D341Med (cell line): ENCODE results near the gene S100A6.
"Not testable (repeated sequence)": the region's sequence is repeated elsewhere in the genome, so short reads cannot be mapped to it uniquely, and the experiment has no call there.

Experiments used
- DNase-seq: peaks from one replicate; pipeline ENCODE4 v3.0.0; 2012; ENCODE audit warnings: low spot score

S100A6 gene

DNA sequence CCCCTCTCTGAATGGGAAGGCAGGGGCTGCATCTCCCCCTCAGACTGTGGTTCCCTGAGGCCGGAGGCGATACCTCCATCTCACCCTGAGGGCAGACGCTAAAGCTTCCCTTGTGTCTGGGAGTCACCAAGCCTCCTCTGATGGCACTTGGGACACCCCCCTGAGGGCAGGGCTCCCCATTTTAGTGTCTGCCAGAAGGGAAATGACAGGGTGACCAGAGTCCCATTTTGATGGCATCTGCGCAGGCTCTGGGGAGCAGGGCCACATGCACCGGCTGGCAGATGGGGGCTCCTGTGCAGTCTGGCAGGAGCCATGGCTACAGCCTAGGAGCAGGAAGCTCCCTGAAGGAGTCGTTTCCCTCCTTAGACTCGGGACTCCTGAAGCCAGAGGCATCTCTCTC is 28.2 kb upstream of the S100A6 start:
- no peak for DNase-seq

DNA sequence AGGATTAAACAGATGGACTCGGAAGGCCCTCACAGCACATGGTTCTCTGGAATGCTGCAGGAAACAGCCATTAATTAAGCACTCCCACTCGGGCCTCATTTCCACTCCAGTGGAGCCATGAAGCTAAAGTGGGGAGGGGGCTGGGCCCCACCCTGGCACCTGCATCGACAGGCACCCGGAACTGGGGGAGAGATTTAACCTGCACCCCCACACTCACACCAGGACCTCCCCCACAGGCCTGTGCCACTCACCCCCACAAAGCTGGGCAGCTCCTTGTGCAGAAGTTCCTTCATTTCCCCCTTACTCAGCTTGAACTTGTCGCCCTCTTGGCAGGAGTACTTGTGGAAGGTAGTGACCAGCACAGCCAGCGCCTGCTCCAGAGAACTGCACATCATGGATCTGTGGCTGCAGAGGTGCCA is 27.7 kb upstream of the S100A6 start:
- no peak for DNase-seq

DNA sequence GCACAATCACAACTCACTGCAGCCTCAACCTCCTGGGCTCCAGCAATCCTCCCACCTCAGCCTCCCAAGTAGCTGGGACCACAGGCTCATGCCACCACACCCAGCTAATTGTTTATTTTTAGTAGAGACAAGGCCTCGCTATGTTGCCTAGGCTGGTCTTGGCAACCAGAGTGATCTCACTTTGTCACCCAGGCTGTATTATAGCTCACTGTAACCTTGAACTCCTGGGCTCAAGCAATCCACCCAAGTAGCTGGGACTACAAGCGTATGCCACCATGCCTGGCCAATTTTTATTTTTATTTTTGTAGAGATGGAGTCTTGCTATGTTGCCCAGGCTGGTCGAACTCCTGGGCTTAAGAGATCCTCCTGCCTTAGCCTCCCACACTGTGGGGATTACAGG is 26.2 kb upstream of the S100A6 start:
- not testable (repeated sequence) for DNase-seq

DNA sequence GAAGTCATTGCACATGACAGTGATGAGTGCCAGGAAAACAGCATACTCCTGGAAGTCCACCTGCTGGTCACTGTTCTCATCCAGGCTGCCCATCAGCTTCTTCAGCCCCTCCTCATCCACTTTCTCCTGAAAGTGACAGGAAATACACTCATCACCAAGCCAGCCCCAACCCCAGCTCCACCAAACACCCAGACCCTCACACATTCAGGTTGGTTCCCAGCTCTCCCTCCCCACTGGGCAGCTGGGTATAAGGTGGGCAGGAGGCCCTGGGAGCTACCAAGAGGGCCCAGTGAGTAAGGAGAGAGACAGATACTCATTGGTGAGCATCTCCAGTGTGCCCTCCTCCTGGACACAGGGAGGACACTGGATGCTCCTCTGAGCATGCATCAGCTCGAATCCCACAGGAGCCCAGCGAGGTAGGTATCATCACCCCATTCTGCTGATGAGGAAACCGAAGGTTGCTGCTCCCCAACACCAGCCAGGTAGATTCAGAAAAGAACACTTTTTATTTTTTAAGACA is 25.7 kb upstream of the S100A6 start:
- no peak for DNase-seq

DNA sequence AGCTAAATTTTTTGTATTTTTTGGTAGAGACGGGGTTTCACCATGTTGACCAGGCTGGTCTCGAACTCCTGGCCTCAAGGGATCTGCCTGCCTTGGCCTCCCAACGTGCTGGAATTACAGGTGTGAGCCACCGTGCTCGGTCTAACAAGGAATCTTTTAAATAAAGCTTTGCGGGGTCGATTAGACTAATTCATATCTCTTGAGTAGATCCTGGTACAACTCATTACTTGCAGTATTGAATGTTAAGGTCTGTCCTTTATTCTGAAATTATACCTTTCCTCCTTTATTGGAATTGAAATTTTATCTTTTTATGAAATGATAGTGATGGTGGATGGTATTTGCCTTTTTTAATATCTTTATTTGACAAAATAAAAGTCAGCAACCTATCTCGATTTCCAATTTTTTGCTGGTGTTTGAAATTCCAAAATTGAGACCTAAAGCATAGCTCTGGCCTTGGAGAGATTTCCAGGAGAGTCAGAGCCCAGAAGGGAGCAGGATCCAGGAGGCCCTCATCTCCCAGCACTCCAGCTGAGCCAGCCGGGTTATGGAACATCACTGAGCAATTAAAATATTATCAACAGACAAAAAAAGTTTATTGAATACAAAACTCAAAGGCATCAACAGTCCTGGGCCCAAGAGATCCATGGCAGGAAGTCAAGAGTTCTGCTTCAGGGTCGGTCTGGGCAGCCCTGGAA is 25.1 kb upstream of the S100A6 start:
- no peak for DNase-seq

DNA sequence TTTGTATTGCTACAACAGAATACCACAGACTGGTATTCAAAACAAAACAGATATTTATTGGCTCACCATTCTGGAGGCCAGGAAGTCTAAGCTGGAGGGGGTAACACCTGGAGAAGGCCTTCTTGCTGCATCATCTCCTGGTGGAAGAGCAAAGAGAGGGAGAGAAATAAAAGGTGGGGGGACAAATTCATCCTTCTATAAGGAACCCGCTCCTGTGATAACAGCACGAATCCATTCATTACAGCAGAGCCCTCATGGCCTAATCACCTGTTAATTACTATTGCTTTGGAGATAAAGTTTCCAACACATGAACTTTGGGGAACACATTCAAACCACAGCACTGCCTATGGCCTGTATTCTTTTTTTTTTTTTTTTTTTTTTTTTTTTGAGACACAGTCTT is 24.4 kb upstream of the S100A6 start:
- no peak for DNase-seq

DNA sequence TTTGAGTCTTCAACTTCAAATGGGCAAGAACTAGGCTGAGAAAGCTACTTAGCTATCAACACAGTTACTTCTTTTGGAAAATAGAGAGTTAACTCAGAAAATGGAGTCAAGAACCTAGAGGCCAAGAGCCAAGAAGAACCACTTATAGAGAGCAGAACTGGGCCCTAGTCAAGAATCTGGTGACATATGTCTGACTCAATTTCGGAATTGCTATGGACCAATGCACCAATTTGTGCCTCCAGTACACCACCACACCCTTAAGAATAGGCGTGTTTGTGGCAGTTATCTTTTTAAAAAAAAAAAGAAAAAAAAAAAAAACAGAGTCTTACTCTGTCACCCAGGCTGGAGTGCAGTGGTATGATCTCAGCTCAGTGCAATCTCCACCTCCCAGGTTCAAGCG is 22.1 kb upstream of the S100A6 start:
- no peak for DNase-seq

DNA sequence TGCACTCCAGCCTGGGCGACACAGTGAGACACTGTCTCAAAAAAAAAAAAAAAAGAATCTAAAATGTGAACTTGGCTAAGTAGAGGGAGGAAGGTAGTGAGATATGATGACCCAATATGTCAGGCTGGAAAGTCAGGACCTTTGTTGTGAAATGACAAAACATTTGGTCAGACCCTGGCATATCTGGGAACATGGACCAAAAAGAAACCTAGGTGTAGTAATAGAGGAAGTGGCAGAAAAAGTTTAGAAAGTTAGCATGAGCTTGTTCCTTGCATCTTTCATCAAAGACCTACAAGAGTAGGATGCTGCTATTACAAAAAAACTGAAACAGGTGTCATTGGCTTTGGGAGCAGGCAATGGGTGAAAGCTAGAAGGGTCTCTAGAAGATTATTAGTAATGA is 20.6 kb upstream of the S100A6 start:
- DNase-seq: no peak

DNA sequence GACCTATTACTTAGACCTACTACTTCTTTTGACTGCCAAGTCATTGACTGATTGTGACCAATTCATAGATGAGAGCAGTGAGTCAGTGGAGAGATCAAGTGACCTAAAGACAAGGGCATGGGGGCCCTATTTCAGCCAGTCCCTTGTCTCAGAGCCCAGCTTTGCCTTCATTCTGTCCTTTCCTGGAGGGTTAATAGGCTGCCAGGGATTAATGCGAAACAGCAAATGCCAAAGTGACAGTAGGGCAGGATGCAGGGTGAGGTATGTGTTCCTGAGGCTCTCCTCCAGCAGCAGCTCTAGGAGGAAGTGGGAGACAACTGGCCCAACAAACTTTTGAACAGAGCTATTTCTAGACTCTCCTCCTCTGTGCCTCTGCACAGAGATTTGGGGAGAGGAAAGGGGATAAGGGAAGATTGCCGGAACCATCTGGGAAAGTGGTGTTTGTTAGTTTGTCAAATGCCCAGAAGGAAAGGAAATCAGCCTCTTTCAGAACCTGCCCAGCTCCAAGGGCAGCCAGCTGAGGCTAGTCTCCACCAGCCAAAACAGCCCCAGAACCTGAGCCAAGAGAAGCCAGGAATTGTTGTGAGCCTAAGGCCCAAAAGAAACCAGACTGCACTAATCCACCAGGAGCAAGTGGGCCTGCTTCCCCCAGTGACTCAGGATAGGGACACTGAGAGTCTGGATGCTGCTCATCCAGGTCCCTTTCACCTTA is 18.2 kb upstream of the S100A6 start:
- DNase-seq: no peak

DNA sequence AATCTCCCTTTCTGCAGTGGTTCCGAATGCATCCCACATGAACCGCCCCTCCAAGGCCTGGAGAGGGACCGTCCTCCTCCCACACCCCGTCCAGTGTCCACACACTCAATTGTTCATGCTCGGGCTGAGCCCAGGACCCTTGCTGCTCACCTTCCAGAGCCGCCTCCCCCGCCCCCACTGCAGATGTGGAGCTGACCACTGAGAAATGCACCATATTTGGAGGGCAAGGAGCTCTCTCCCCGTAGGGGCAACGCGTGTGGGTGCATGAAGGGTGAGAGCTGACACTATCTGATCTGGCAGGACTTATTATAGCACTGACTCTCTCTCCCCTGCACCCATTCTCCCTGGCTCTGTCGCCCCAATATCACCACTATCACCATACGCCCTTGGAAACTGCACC is 17.3 kb upstream of the S100A6 start:
- DNase-seq: no peak

DNA sequence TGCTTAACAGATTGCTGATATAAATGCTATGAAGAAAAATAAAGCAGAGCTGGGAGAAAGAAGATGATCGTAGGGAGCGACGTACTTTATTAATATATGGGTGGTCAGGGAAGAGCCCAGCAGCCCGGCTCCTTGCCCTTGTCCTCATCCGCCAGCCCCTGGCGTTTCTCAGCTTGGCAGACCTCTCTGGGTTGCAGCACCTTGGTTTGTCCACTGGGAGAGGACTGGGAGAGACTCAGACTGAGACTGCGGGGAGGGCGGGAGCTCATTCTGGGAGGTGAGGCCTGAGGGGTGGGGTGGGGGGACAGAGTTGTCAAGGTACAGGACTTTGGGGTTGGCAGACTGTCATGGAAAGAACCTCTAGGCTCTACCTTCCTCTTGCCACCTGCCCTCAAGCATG is 16.5 kb upstream of the S100A6 start:
- no peak for DNase-seq

DNA sequence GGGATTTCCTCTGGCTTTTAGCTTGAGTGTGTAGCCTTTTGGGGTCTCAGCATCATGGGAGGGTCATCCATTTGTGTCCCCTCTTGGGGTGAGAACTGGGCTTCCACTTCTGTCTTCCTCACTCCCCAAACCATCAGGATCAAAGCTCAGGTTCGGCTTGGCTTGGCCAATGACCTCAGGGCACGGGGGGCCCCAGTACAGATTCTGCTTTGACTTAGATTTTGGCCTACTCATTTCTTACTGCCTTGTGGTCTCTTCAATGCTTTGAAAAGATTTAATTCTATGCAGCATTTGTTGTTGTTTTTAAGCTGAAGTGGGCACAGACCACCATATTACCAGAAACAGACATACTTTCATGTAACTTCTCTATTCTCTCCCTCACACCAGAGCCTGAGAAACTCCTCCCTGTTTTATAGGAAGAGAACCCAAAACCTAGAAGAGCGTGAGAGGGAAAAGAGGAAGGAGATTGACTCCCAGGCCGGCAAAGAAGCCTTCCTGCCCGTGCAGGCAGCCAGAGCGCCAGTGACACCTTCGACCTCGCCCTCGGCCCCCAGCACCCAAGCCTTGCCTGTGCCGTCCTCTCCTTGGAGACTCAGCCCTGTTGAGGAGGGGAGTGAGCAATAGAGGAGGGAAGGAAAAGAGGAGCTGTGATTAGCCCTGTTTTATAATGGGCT is 15.2 kb upstream of the S100A6 start:
- DNase-seq: no peak

DNA sequence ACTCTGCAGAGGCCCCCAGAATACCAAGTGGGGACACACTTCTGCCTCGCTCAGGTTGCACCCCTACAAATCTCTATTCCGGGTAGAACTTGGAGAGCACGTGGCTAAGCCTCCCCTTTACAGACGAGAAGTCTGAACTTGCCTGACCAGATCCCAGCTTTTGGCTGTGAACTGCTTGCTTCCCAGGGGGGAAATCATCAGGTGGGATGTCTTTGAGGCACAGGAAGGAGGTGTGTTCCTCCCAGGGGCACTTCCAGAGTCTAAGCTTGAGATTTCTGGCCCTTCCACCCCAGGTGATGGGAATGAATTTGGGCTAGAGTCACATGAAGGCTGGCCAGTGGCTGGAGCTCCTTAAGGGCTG is 14.6 kb upstream of the S100A6 start:
- DNase-seq: no peak

DNA sequence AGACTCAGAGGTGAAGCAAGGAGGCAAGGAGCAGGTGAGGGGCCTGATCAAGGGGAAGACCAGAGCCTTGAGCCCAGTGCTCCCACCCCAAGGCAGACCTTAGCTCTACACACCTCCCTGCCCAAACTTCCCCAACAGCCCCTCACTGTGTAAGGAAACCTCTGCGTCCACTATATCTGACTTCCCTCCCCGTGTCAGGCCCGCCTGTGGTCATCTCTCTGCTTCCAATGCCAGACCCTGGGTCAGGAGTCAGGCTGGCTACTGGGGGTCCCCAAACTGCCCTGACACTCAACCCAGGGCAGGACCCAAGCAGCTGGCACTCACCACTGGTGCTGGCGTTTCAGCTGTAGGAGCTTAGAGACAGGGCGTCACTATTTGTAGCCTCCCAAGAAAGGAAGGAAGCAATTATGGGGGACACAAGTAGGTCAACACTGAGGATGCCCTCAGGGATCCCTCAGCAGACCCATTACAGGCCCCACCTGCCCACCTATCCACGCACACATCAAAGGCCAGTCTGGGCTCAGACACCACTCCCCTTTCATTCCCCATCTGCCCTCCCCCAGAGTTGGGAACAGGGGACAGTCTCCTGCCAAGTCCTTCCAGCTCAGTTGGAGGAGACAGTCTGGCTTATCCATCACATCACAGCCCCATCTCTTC is 14.1 kb upstream of the S100A6 start:
- DNase-seq: no peak

DNA sequence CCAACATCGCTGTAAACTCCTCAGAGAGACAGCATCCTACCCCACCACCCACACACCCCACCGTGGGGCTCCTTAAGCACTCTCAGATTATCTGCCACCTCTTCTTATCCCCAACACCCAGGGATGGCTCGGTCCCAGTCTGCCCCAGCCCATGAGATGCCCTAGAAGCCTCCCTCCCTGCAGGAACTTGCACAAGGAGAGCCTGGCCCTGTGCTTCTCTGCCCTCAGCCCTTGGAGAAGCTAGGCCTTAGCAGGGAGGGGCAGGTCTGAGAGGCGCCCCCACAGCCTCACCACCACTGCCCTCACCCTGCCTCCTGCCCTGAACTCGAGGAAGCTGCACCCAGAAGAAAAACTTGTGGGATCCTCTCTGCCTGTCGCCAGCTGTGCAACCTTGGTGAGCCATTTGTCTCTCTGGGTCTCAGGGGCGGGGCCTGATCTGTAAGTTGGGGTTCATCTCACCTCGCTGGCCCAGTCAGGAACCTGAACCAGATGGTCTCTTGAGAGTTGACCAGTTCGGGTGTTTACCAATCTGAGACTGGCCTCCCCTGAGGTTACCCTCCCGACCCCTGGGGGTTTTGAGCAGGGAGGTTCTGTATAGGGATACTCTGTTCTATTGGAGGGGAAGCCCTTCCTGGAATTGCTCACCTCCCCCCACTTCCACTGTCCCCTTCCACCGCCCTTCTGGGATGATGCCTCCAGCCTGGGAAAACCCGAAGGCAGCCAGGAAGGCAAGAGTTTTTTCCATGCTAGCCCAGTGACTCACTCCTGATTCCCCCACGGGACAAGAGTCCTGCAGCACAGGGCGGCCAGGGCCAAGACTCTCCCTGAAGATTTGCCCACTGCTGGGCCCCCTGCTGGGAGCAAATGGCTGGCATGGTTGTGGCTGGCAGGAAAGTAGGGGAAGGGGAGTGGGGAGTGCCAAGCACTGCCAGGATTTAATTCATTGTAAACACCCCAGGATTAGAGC is 13.2 kb upstream of the S100A6 start, which contains the start of gene S100A3:
S100A3 (minus strand) TSS at position 537 of the 967 bp plus-strand sequence. CDS start 773 bp downstream, outside the sequence.
- DNase-seq: no peak

DNA sequence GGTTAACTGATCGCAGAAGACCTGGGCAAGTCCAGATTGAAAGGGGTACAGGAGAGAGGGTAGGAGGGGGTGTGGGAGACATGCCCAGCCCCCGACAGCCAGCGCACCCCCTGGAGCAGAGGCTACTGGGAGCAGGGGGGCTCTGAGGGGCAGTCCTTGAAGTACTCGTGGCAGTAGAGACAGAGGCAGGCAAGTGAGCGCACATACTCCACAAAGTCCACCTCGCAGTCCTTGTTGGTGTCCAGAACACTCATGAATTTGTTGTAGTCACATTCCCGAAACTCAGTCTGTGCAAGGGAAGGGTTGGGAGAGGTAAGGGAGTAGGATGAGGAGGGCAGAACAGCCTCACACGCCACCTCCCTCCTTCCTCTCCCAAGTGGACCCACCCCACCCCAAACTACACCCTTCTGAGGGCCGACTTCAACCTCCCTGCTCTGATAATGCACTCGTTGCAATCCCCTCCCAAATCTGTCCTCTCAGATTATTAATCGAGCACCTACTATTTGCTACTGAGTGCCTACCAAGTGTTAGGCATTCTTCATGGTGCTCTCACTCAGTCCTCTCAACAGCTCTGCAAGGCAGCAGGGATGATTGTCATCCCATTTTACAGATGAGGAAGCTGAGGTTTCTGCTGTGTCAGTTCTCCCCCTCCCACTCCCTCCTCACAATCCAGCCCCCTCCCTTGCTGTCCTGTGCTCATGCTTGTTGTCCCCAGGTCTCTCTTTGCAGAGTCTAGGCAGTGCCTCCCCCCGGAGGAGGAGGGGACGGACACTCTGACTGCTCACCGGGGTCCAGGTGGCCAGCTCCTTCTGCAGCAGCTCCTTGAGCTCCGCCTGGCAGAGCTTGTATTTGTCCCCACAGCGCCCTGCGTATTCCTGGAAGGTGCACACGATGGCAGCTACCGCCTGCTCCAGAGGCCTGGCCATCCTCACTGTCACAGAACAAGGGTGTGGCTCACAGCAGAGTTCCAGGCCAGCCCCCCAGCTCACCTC is 12.1 kb upstream of the S100A6 start:
- no peak for DNase-seq

DNA sequence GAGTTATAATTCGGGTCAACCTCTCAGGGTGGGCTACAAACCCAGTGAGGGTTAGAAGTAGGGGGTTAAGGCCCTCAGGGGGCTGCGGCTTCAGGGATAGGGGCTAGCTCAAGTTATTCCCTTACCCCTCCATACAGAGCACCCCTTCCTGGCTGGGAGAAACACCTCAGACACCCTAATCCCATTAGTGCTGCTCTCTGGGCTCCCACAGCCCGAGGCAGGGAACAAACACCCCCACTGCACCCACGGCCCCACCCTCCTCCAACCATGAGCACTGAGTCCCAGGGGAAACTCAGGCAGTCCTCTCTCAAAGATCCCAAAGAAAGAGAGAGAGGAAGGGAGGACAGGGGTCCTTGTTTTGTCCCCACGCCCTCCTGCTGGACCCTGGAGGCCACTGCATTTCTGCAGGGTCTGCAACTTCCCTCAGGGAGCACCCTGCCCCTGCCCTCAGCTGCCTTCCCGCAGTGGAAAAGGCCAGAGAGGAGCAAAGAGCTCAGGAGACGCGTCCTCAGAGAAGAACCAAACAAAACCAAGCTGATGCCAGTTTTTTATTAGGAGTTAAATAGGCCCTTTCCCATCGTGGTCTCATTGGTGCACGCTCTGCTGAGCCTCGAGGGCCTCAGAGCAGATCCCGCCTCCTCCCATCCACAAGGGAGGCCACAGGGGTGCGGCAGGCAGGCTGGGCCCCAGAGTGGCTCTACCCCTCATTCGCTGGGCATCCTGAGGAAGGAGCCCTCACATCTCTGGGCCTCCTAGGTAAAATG is 11.2 kb upstream of the S100A6 start:
- DNase-seq: no peak

DNA sequence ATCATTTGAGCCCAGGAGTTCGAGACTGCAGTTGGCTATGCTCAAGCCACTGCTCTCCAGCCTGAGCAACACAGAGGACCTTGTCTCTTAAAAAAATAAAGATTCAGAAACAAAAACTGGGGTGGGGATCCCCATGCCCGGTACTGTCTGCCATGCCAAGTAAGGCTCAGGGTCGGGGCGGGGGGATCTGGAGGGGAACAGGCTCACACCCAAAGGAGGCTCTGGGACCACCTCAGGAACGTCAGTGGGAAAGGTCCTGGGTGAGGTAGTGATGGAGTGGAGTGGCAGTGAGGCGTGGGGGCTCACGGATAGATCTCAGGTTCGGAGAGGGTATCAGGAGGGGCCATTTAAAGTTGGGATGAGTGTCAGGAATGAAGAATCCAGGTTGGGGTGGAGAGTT is 10.6 kb upstream of the S100A6 start:
- no peak for DNase-seq
